NCI-H1048 (cell line): ENCODE data around the gene AMMECR1.

Source experiments
- DNase-seq: peaks from one replicate; lab custom pipeline; 2025; lab: John Stamatoyannopoulos, UW

The AMMECR1 gene

DNA sequence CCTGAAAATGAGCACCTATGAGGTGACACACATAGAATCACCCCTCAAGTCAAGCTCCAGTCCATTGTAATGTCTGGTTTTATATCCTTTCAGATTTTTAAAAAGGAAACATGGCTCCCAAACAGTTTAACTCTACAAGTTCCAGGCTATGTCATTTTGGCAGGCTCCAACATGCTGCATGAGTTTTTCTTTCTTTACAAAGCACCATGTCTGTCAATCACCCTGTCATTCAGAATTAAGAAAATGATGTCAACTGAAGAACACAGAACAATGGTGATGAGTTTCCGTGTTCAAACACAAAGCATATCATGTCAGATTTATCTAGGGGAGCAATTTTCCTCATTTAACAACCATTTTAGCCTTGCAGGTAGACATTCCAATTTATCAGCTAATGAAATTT is 106.5 kb downstream of the AMMECR1 start:
- no peak for DNase-seq

GRCh38 chrX:110210417-110211139 is 107.3 kb downstream of the AMMECR1 start:
- DNase-seq = no peak

- no peak for DNase-seq
Observed at GRCh38 chrX:110208092-110208491, 109.8 kb downstream of the AMMECR1 start.

DNA sequence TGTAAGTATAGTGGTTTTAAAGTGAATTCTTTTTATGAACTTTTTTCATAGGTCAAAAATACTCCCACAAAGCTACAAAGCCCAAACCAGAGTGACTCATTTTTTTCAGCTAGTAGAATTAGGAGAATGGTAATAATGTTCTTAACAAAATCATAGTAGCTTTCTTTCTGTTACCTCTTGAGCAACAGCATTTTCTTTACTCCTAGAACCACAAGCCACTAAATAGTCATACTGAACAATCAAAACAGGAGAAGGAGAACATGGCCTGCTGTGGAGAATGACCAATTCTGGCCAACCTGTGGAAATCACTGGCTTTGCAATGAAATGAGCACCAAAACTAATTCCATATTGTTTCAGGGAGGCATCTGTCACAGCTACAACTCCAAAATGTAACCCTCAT is 112.9 kb downstream of the AMMECR1 start:
- DNase-seq = no peak

GRCh38 chrX:110201799-110202198 is 116.1 kb downstream of the AMMECR1 start:
- DNase-seq = no peak

DNA sequence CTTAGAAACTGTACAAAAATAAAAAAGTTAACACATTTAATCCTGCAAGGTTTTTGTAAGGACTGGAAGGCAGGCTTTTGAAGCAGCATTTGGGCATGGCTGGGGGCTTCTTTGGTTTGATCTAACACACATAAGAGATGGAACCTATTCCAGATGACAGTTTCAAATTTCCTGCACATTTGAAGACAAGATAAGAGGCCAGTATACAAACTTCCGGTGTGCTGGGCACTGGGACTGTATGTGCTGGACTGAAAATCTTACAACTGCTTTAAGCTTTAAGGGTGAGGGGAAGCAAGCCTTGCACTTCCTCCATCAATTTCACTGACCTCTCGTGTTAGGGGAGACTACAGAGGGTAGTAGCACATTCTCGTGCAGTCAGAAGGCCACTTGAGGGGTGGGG is 122.9 kb downstream of the AMMECR1 start:
- DNase-seq = no peak

- no peak for DNase-seq
Observed at GRCh38 chrX:110192516-110192915, 125.4 kb downstream of the AMMECR1 start.

DNA sequence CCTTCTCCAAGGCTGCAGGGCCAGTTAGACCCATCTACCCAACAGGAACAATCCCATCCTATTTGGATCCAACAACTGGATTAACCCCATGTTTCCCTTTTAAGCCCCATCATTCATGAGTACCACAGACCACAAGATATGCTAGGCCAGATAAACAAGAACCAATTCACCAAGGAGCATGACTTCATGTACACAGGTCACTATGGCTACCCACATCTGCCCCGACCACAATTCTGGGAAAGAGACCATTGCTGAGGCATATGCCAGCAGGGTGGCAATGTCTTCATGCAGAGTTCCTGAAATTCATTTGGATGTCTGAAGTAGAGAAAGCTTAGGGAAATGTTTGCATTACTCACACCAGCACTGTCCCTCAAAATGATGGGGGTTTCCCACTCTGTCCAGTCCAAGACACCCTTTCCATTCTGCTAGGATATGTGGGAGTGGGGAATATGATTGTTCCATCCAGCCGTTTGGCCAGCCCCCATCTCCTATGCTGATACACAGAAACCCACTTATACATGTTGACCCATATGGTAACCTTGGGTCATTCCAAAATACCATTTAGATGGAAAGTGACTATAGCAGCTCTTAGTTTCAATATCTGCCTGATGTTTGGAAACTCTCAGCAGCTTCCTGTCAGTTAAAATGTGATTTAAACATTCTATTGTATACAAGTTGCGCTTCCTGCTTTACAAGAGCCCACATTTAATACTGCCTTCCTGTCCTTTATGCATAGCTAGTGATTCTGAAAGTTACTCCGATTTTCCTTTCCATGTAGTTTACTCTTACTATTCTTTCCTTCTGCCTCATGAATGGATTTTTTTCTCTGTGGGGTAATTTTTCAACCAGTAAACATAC is 129.0 kb downstream of the AMMECR1 start:
- DNase-seq = no peak

DNA sequence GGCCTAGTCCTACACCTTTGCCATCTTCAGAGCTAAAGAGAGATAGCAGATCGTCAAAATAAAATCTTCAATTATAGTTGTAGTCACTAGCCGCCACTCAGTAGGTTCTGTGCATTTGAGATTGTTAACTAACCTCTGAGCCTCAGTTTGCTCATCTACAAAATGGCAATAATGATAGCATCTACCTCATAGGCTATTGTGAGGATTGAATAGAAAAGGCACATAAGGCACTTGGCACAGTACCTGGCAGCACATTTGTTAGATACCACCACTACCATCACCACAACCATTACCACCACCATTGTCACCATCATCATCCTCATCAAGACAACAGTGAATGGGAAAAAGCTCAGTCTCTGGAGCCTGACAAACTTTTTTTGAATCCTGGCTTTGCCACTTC is 134.6 kb downstream of the AMMECR1 start:
- DNase-seq = no peak

DNA sequence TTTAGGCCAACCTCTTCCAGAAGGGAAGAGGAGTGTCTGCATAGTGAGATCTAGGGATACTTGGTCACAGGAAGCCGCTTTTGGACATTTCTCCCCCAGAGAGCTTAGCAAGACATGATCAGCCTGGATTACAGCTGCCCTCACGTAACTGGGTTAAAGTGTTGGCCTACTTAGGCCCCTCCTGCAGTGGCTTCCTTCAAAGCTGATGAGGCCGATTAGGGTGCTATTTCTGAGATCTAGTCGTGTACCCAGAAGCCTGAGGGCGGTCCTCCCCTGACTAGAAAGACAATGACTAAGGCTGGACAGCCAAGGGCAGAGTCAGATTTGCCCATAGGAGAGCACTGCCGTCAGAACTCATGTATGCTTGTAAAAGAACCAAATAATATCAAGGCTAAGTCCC is 135.0 kb downstream of the AMMECR1 start:
- no peak for DNase-seq

GRCh38 chrX:110182362-110182761 is 135.5 kb downstream of the AMMECR1 start:
- no peak for DNase-seq

- no peak for DNase-seq
Observed at GRCh38 chrX:110181459-110182137, 136.3 kb downstream of the AMMECR1 start.

- no peak for DNase-seq
Observed at GRCh38 chrX:110180928-110181310, 137.0 kb downstream of the AMMECR1 start.

GRCh38 chrX:110180176-110180927 is 137.5 kb downstream of the AMMECR1 start:
- no peak for DNase-seq

GRCh38 chrX:110178179-110178865 is 139.6 kb downstream of the AMMECR1 start:
- DNase-seq = no peak

- DNase-seq = no peak
Observed at GRCh38 chrX:110175696-110176095, 142.2 kb downstream of the AMMECR1 start.

DNA sequence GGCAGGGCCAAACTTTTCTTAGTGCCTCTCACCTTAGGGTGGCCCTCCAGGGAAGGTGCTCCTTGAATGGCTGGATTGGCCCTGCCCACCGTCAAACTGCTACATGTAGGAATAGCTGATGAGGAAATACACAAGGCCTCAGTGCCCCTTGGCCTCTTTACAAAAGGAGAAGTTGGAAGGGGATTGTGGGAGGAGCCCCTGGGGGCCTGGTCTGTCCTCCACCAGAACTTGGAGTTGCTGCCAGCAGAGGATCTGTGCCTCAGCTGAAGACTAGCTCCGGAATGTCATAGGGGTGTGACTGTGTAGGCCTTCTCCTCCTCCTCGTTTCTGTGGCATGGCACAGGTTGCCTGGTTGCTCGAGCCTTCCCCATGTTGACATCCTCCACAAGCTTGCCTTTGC is 142.7 kb downstream of the AMMECR1 start:
- no peak for DNase-seq

DNA sequence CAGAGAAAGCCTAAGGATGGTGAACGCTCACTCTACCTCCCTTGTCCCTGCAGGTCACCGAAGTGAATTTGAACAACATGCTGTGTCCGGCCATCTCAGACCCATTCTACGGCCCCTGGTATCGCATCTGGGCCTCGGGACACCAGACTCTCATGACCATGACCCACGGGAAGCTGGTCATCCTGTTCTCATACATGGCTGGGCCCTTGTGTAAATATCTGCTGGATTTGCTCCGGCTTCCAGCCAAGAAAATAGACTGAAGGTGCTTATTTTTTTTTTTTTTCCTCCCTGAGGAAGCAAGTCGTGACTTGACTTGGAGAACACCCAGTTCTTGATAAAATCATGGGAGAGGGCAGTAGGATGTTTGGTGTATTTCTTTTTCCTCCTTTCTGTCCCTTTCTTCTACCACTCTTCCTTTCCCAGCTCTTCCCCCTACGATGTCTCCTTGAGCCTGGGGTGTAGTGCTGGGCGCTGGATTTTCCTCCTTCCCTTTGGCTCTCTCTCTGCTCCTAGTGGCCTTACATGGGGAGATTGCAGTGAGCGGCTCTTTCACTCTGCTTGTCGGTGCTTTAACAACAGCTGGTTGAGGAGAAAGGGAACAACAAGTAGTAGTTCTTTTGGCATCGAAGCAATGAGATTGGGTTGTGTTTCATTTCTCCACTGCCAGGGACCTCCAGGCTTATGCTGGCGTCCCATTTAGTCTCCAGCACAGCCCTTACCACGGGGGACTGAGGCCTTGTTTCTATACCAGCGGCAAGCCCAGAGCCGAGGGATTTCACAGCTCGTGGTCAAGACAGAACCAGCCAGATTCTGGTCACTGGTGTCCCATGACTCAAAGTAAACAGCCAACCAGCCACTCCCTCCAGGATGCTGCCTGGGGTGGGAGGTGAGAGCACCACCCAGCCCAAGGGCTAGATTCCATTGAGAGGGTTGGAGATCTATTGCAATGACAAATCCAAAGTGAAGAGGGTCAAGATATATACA is 144.4 kb downstream of the AMMECR1 start:
- DNase-seq = no peak

DNA sequence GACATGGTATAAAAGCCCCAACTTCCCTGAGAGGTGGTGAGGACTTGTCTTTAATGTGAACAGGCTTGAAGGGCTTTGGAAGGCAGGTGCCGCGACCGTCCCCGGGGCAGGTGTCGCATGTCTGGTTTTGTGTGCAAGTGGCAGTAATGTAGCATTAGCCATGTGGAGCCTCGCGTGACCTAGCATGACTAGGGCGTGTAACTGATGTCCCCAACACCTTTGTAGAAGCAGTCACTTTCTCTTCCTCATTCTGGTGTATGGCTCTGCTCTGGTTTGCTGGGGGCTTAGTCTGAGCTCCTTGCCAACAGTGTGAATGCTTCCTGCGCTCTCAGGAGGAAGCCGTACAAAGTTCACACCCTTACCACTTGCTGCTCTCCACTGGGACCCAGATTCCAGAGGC is 145.7 kb downstream of the AMMECR1 start:
- DNase-seq = no peak

- DNase-seq = no peak
Observed at GRCh38 chrX:110171442-110171841, 146.4 kb downstream of the AMMECR1 start.
